NCI-H1417 (cell line): Measurements from ENCODE around the gene PACRG.
"Not testable (repeated sequence)": the region's sequence is repeated elsewhere in the genome, so short reads cannot be mapped to it uniquely, and the experiment has no call there.

Experiments
- DNase-seq, 3 experiments: peaks; one replicate each; lab custom pipeline; 2025; lab: John Stamatoyannopoulos, UW

The PACRG gene

DNA sequence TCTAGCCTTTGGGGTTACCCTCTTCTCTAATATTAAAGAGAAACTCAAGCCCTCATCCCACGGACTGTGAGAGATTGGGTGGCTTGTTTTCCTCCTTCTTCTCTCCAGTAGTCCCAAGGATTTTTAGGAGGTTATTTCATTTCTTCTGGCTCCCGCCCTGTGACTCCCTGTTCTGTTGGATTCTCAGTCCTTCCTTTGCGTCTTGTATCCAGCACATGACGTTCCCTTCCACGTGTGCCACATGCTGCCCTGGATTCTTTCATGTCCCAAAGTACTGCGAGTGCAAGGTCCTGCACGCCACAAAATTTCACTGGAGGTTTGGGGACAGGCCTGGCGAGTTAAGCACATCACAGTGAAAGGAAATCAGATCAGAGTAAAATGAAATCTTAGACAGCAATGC, 213.4 kb downstream of the PACRG start:
- DNase-seq = no peak

DNA sequence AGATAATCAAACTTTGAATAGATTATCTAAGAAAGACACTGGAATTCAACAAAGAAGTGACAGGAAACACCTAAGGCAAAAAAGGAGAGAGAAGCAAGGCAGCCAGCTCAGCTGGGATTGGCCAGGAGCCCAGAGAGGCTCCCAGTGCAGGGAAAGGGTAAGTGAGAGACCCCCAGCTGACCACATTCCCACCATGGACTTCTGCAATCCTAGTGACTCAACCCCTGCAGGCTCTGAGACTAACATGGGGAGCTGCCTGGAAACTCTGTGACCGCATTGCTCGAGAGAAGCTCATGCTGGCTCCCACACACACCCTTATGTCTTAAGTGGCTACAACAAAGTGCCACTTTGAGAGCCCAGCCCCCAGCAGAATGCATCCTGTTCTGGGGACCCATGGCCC, 215.1 kb downstream of the PACRG start:
- no peak for DNase-seq

DNA sequence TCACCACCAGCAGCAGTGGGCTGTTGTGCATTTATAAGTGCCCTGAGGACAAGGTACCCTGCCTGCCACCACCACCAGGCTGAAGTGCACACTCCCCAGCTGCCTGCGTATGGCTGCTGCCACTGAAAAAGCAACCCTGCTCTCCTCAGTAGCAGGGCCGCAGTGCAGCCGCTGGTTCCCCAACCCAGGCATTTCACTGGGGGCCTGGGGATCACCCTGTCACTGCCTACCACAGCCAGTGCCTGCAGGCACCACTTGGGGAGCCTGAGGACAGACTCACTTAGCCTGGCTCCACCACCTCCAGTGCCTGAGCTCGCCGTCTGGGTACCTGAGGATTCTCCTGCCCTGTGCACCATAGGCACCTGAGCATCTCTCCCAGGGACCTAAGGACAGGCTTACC, 215.6 kb downstream of the PACRG start:
- no peak for DNase-seq

DNA sequence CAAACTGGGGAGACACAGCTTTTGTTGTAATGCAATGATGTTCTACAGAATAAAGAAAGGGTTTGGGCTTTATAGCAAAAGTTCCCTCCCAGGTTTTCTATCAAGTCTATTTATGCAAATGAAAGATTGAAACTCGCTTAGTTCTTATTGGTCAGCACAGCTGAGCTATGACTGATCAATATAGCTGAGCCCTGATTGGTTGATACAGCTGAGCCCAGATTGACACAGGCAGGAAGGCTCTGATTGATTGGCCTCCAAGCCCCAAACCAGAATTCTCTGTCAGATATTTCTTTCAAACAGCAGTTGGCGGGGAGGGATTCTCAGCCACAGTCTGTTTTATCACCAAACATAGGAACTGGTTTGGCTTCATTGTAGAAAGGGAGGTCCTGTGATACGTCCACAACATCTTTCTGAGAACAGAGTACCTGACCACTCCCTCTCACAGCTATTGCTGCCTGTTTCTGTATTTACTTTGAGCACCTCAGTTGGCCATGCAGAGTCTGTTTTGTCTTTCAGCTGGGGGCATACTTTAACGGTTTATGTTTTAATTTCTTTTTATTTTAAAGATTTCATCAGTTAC, 223.5 kb downstream of the PACRG start:
- no peak for DNase-seq

DNA sequence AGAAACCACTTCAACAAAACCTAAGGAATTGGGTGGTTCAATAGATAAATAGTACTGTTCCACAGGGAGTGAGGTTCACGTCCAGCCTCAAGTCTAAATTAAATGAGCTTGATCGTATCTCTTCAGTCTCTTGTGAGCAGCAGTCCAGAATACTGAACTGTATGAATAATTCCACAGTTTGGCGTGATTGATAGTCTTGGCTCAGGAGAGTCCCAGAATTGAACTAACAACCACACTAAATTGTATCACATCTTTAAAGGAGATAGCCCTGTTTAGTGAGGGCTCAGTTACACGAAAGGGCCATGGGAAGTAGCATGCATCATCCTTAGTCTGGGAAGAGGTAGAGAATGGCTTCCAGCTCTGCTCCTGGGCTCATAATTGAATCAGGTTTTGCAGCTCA, 224.6 kb downstream of the PACRG start:
- no peak for DNase-seq

DNA sequence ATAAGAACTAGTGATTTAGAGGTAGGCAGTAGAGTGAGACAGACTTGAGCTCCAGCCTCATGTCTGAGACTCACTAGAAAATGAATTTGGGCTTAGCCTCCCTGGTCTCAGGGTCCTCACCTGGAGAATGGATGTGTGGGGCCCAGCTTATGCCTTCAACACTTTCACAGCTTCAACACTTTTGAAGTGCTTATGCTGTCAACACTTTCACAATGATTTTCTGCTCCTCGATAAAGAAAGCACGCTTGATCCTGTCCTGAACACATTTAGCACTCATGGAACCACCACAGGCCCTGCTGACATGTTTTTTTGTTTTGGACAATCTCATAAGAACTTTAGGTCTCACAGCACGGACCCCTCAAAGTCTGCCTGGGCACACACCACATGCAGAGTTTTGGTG, 229.3 kb downstream of the PACRG start:
- DNase-seq = no peak

DNA sequence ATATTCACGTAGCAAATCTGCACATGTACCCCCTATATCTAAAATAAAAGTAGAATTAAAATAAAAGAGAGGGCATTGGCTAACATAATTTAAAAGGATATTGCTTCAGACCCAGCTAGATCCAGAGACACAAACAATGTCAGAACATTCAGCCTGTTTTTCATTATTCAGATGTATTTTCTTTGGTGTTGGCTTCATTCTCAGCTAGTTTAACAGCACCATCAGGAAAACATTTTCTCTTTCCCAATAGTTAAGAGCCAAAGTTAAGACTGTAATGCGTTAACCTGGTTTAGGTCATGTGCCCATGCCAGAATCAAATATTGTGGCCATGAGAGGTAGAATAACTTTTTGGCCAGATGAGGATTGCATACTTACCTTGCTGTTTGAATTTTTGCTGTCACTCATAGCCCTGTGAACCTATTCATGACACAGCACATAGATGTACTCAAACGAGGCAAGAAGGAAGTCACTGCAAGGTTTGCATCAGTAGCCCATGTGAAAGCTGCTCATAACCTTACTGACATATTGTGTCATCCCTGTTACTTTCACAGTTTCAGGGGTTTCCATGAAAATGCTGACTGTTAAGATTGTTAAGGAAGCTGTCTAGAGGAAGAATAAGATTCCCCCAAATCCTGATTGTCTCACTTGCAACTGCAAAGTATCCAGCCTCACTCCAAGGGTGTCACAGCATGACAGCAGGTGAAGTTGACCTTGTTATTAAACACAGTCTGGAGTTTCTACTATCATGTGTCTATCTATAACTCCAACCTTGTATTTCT, 233.1 kb downstream of the PACRG start:
- DNase-seq = no peak

DNA sequence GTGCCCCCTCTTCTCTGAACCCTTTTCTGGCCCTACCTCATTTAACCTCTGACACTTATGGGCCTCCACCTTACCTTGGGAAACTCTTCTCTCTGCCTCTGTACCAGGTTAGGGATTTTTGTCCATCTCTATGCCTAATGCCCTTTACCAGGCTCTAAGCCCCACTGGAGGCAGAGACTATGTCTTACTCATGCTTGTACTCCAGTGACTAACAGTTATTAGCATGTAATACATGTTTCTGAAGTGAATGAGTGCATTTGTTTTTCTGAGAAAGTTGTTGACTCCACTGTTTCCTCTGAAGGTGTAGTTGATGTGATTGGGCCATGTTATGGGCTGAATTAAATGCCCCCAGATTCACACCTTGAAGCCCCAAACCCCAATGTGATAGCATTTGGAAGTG, 234.3 kb downstream of the PACRG start:
- DNase-seq = no peak

DNA sequence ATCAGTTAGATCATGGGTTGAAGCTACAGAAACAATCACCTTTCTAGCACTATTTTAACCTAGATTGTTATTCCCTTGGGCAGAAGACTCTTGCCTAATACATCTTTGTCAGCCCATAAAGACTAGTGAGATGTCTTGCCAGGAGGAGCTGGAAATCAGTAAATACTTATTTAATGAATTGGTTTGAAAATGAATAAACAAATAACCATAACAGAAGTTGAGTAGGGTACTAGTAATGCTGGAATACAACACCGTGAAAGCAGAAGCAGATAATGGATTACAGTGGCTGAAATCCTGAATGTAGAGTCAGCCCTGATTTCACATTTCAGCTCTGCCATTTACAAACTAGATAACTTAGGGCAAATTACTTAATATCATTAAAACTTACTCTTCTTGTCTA, 236.1 kb downstream of the PACRG start:
- DNase-seq = no peak

DNA sequence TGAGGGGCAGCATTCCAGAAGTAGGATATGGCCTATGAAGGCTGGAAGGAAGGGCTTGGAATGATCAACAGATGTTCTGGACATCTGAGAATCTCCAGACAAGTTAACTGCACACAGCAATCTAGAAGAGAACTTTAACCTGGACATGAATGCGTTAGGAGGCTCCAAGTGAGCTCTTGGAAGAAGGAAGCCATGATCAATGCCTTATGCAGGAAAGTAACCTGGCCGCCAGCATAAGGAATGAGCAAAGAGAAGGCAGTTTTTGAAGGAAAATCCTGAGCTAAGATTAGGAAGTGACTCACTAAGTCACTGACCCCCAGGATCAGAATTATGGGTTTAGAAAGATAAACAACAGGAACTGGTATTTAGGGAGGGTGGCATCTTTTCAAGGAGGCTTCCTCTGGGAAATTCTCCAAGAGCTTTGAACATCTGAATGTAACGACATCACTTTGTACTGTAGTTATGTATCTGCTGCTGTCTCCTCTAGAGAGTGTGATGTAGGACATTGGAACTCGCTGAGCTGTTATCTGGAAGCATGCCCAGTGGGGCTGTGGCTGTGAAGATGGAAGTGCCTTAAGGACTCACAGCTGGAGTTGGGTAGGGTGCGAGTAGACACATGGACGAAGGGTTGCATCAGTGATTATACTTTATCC, 236.8 kb downstream of the PACRG start:
- no peak for DNase-seq

DNA sequence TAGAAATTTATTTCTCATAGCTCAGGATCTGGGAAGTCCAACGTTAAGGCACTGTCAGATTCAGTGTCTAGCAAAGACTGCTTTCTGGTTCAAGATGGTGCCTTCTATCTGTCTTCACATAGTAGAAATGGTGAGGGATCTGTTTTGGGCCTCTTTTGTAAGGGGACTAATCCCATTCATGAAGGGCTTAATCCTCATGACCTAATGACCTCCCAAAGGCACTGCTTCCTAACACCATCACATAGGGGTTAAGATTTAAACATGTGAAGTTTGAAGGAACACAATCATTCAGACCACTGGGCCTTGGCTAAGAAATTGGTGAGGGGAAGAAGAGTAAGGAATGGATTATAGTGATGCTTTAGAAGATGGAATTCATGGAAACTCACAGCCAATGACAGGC, 237.6 kb downstream of the PACRG start:
- no peak for DNase-seq

DNA sequence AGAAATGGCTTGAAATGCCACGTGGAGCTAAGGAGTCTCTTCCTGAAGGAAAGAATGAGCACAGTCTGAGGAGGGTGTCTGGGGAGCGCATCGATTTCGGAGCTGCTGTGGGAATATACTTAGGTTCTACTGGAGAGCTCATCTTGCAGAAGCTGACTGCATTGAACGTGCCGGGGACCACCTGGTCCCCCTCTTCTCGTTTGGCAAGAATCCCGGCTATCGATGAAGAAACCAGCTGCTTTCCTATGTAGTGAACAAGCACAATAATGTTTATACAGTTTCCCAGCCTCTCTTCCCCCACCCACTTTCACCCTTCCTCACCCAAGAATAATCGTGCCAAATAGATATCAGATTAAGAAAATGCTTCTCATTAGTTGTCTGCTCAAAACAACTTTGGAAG, 242.5 kb downstream of the PACRG start:
- DNase-seq = no peak

DNA sequence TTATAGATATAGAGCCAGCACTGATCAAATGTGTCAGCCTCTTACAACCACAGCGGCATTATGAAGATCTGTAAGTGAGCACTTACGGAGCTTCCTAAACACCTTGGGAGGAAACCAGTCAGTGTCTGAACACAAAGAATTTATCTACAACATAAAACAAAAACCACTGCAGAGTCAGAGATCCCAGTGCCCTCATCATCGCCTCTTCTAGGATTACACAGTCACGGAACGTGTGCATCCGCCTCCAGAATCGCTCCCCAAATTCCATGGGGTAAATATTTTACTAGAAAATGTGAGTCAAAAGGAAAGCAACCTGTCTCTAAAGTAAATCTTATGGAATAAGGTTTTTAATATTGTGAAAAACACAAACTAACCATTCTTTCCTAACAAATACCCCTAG, 243.6 kb downstream of the PACRG start:
- no peak for DNase-seq

DNA sequence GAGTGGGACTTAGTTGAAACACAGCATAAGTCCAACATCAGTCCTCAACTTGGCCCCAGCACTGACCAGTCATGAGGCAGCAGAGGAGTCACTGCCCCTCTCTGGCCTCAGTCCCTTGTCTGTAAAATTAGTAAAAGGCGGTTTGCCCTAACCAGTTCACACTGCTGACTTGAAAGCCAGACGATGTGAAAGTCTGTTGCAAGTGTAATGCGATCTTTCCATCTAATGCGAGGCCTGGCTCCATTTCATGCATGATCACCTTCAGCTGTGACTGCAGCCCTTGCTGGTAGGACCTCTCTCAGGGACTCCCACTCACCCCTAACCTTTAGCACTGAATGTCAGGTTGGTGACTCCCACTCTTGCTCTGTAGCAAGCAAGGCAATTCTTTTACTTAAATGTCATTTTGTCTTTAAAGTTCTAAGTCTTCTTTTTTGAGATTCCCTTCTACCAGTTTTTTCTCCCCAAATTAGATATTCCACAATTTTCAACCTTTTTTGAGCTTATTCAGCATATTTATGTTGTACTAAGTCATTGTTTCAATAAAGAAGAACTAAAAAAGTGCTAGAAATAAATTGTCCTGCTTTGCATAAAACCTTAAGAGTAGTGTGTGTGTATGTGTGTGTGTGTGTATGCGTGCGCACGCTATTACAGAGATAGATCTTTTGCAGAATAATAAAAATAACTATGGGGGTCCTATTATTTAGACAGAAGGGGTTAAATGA, 245.5 kb downstream of the PACRG start:
- DNase-seq = no peak

DNA sequence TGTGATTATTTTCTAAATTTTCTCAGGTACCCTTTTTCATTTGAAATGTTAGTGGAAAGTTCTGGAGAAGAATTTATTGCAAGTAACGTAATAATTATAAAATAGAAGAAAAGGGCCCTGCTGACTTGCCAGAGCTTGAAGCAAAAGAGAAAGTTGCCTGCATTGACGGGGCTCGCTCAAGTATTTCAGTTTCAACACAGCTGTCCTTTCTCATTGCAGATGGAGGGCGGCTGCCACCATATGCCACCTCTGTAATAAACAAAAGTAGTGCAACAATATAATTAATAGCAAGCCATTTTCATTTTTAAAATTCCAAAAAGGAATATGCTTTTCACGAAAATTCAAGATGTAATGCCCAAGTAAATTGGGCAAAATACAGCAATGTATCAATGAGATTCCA, 246.2 kb downstream of the PACRG start:
- no peak for DNase-seq

DNA sequence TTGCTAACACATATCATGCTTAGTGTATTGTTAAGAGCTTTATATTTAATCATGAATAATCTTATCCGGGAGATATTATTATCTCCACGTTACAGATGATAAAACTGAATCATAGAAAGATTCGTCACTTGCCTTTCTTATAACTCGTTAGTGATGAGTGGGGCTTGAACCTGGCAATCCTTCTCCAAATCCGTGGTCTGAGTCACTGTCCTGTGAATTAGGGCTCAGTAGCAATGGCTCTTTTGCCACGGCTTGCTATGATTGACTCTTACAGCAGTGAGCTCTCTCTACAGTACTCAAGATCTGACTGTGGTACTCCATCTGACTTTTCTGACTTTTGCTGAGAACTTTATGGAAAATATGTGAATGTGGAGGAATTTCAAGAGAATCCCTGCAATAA, 246.9 kb downstream of the PACRG start:
- no peak for DNase-seq

DNA sequence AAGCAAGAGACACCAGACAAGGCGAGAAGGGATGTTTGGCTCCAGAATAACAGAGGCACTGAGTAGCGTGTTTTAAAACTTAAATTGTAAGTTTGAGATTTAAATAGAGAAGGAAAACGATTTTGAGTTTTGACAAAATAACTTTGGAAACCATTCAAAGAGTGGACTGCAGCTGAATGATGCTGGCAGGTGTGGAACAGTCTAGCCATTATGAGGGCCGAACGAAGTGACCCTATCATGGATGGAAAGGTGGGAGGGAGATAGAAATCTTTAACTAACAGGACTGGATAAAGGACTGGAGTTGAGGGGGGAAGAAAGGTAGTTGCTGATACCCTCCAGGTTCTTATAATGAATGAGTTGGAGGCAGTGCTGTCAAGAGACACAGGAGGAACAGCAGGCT, 248.4 kb downstream of the PACRG start:
- no peak for DNase-seq

DNA sequence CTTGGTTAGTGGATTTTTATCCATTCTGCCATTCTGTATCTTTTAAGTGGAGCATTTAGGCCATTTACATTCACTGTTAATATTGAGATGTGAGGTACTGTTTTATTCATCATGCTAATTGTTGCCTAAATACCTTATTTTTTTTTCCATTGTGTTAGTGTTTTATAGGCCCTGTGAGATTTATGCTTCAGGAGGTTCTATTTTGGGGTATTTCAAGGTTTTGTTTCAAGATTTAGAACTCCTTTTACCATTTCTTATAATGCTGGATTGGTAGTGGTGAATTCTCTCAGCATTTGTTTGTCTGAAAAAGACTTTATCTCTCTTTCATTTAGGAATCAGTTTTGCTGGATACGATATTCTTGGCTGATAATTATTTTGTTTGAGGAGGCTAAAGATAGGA, 255.5 kb downstream of the PACRG start:
- DNase-seq = not testable (repeated sequence)

DNA sequence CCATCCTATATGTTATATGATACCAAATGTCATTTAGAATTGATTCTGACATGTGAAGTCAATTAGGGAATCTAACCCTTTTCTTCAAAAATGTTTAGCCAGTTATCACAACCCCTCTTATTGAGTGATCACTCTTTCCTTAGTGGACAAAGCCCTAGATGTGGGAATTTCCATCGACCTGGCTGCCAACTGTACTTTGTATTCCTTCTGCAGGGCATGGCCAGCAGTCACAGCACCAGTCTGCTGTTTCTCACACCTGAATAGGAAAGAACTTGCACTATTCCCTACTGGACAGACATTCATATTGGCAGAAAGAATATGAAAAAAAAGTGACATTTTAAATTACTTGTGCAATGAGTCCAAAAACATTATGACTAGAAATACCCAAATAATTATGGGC, 271.0 kb downstream of the PACRG start:
- DNase-seq = no peak

DNA sequence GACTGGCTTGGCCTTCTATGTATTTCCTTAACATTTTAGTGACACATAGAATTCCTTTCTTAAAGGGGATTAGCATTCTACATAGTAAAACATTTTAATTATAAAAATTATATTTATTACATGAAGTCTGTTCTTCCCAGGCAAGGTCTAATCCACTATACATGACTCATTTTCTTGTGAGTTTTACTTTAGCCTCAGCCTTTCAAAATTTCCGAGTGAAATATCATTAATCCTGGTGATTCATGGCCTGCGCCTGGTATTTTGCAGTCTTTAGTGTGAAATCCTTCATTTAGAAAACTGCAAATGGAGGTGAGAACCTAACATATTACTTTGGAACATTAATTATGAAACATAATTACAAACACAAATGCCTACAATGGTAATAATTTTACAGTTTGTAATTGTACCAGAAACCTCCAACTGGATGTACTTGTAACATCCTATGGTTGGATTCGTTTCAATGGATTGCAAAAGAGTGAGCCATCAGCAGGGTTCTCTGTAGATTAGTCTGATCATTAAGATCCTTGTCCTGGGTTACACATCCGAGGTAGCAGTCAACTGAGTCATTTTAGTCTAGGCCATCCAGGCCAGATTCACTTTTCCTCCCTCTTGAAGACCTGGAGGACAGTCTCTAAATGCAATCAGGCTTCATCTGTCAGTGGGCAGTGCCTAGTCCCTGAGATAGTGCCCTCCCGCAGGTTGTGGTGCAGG, 272.0 kb downstream of the PACRG start:
- no peak for DNase-seq

DNA sequence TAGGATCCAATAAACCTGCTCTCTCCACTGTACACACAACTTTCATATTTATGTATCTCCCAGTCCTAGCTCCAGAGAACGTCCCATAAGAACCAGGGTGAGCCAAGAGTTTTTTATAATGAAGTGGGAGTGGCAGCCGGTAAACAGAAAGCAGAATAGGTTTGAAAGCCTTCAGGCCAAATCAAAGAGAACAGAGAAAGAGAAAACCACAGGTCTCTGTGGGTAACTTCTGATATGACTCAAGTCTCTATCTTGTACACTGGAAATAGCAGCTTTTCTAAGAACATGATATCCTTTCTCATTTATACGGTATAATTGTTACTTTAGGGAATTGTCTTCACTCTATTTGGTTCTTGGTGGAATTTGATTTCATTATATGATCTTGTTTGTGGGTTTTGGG, 273.6 kb downstream of the PACRG start:
- DNase-seq = no peak

DNA sequence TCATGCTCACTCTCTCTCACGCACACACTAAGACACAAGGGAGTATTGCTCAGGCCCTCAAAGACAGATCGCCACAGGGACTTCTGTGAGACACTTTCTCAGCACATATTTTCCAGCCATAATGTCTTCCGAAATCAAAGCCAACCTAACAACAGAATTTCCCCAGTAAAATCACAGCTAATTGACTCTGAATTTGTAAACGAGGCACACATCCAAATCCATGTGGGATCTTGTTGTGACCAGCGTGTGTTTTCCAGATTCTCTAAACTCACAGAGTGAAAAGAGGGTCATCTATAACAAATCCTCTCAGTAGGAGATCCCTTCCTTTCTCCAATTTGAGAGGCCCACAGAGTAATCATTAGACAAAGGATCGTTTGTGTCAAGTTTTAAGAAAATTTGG, 280.4 kb downstream of the PACRG start:
- DNase-seq = no peak
